A549 (cell line): ENCODE data around the gene ELL.

ENCODE experiments used
- CTCF ChIP-seq: fragments of >200 bp; sonication (Bioruptor Twin); formaldehyde crosslinking; IDR thresholded peaks from 3 replicates; pipeline ENCODE4 v1.5.1; 2016
- EP300 ChIP-seq, 2 experiments: fragments of >200 bp; sonication (Bioruptor Twin); formaldehyde crosslinking; IDR thresholded peaks; 2 replicates in 1 of 2; 3 replicates in 1 of 2; pipeline ENCODE4 v1.6.1; 2016 to 2017
- JUNB ChIP-seq: fragments of >200 bp; sonication (Bioruptor Twin); formaldehyde crosslinking; IDR thresholded peaks from 2 replicates; pipeline ENCODE4 v1.6.1; 2016
- KDM5A ChIP-seq: fragments of 200-600 bp; sonication (generic); IDR thresholded peaks from 2 replicates; pipeline ENCODE4 v1.6.1; 2016; ENCODE audit warnings: antibody characterized with exemption, mild to moderate bottlenecking
- POLR2A ChIP-seq: IDR thresholded peaks from 2 replicates; pipeline ENCODE4 v1.6.1; 2012; ENCODE audit warnings: mild to moderate bottlenecking, low read length
- SMC3 ChIP-seq: fragments of >200 bp; sonication (Bioruptor Twin); formaldehyde crosslinking; IDR thresholded peaks from 3 replicates; pipeline ENCODE4 v1.6.1; 2018; ENCODE audit warnings: inconsistent platforms
- ZC3H11A ChIP-seq: fragments of 450-650 bp; IDR thresholded peaks from 2 replicates; pipeline ENCODE4 v1.6.1; 2014; ENCODE audit warnings: antibody characterized with exemption, mild to moderate bottlenecking

GRCh38 chr19:18483119-18483890, 38.6 kb downstream of the ELL start:
- no peak for TF ChIP-seq SMC3
- no peak for TF ChIP-seq CTCF
- no peak for TF ChIP-seq ZC3H11A
- no peak for TF ChIP-seq JUNB
- TF ChIP-seq POLR2A = no peak
- no peak for TF ChIP-seq EP300 (IDR thresholded peaks at IDR 0.05)
- TF ChIP-seq KDM5A = no peak
